Stimulated activated CD8-positive, alpha-beta memory T cell treated with anti-CD3 and anti-CD28 coated beads, Interleukin-15, amount 100 ng/mL, for 4 hours (primary cell): Measurements from ENCODE around the gene CCDC183.
"Not testable (repeated sequence)": the region's sequence is repeated elsewhere in the genome, so short reads cannot be mapped to it uniquely, and the experiment has no call there.

Source experiments
- DNase-seq, 2 donors: peaks; one replicate each; pipeline ENCODE4 v3.0.0-alpha.2; 2020; ENCODE audit warnings: low read depth in 2 of 2

The CCDC183 gene

GRCh38 chr9:136825295-136826187, 29.4 kb downstream of the CCDC183 start:
- DNase-seq = no peak

- no peak for DNase-seq
These were observed 30.0 kb downstream of the CCDC183 start for GRCh38 chr9:136826188-136826541.

GRCh38 chr9:136826703-136827582, 30.8 kb downstream of the CCDC183 start:
- DNase-seq = no peak

GRCh38 chr9:136827794-136828473, 31.8 kb downstream of the CCDC183 start:
- DNase-seq = no peak

- DNase-seq = no peak
These were observed 32.5 kb downstream of the CCDC183 start for GRCh38 chr9:136828474-136829140.

- no peak for DNase-seq
These were observed 33.3 kb downstream of the CCDC183 start for GRCh38 chr9:136829412-136829811.

- DNase-seq = no peak
These were observed 34.1 kb downstream of the CCDC183 start for GRCh38 chr9:136829981-136830885.

GRCh38 chr9:136831002-136831719, 35.0 kb downstream of the CCDC183 start:
- no peak for DNase-seq

- DNase-seq = no peak
These were observed 35.6 kb downstream of the CCDC183 start for GRCh38 chr9:136831720-136832104.

- no peak for DNase-seq
These were observed 36.4 kb downstream of the CCDC183 start for GRCh38 chr9:136832581-136832980.

- DNase-seq = not testable (repeated sequence)
These were observed 37.4 kb downstream of the CCDC183 start for GRCh38 chr9:136833381-136834048.

GRCh38 chr9:136835162-136835931, 39.2 kb downstream of the CCDC183 start:
- no peak for DNase-seq

GRCh38 chr9:136835932-136836904, 40.1 kb downstream of the CCDC183 start:
- no peak for DNase-seq

GRCh38 chr9:136837146-136837855, 41.2 kb downstream of the CCDC183 start:
- no peak for DNase-seq

GRCh38 chr9:136837856-136838277, 41.7 kb downstream of the CCDC183 start:
- DNase-seq = not testable (repeated sequence)
